HG03280 (cell line): Measurements from ENCODE around the gene STARD3.

ENCODE experiments used
- ATAC-seq: cut with Tn5 transposase; IDR thresholded peaks from one replicate; pipeline ENCODE4 v1.9.1; 2021; ENCODE audit warnings: mild to moderate bottlenecking, moderate library complexity; ENCODE audit not compliant: unreplicated experiment

The STARD3 gene

GRCh38 chr17:39603304-39604016, 33.5 kb upstream of the STARD3 start:
- ATAC-seq = no peak

GRCh38 chr17:39604911-39605491, 31.9 kb upstream of the STARD3 start:
- no peak for ATAC-seq

GRCh38 chr17:39605492-39606433, 31.2 kb upstream of the STARD3 start:
- ATAC-seq = no peak

- ATAC-seq = no peak
Observed at GRCh38 chr17:39606434-39607056, 30.4 kb upstream of the STARD3 start.

- ATAC-seq = no peak
Observed at GRCh38 chr17:39607057-39607850, 29.7 kb upstream of the STARD3 start.

GRCh38 chr17:39607851-39608130, 29.2 kb upstream of the STARD3 start, which contains the start of gene NEUROD2:
Gene NEUROD2, minus strand, starts transcription at chr17:39607920. Its CDS starts 1,321 bp downstream, at chr17:39606599.
- ATAC-seq = no peak

GRCh38 chr17:39608142-39608981, 28.6 kb upstream of the STARD3 start:
- no peak for ATAC-seq

- no peak for ATAC-seq
Observed at GRCh38 chr17:39609416-39610025, 27.4 kb upstream of the STARD3 start.

GRCh38 chr17:39611401-39612112, 25.4 kb upstream of the STARD3 start:
- no peak for ATAC-seq

GRCh38 chr17:39612291-39612894, 24.6 kb upstream of the STARD3 start:
- no peak for ATAC-seq

GRCh38 chr17:39612935-39613464, 23.9 kb upstream of the STARD3 start:
- no peak for ATAC-seq

GRCh38 chr17:39614545-39615157, 22.3 kb upstream of the STARD3 start:
- ATAC-seq = no peak

GRCh38 chr17:39615434-39615833, 21.5 kb upstream of the STARD3 start:
- no peak for ATAC-seq

GRCh38 chr17:39617100-39617445, 19.9 kb upstream of the STARD3 start:
- ATAC-seq = no peak

- ATAC-seq = no peak
Observed at GRCh38 chr17:39617446-39618245, 19.3 kb upstream of the STARD3 start.

GRCh38 chr17:39618246-39618913, 18.6 kb upstream of the STARD3 start:
- ATAC-seq = no peak
